ENCODE data around the gene PREPL.

PREPL gene

GRCh38 chr2:44290261-44290660, 71.0 kb downstream of the PREPL start:
- H3K36me3 ChIP-seq (ENCODE audit: control insufficient read depth in 2 of 2, insufficient read depth in 1 of 2, low read length in 2 of 2) = no peaks in the 10 kb centered on the region
- H3K4me1 ChIP-seq (ENCODE audit: control insufficient read depth, insufficient read depth, low read length) = peaks cover 7% of the 10 kb centered on the region; the same call in 1 of the 2 replicates
- H3K9me3 ChIP-seq (ENCODE audit: control insufficient read depth, insufficient read depth, low read depth, low read length) = no peaks in the 10 kb centered on the region
- H3K4me3 ChIP-seq (ENCODE audit: low read depth, low read length) = no peak overlapping the region
- CTCF ChIA-PET = interaction anchor here (0.6 to 3.6 kb wide), 4 partner anchors 46 to 425 kb away, joined by 3 to 45 read pairs (median 5); no protein-coding TSS in a partner anchor
- POLR2A ChIA-PET = no interaction called here
- TF ChIP-seq ZXDB (tag by site-specific recombination; IDR thresholded peaks at IDR 0.05) = no peak
- no peak for TF ChIP-seq ZNF510 (tag by site-specific recombination; IDR thresholded peaks at IDR 0.05; ENCODE audit: insufficient replicate concordance)
- no peak for TF ChIP-seq ZNF692 (tag by site-specific recombination; IDR thresholded peaks at IDR 0.05)
- no peak for TF ChIP-seq ZNF549 (tag by site-specific recombination; IDR thresholded peaks at IDR 0.05)
- no peak for TF ChIP-seq ZNF501 (tag by site-specific recombination; IDR thresholded peaks at IDR 0.05)
- TF ChIP-seq, protein P1, sequence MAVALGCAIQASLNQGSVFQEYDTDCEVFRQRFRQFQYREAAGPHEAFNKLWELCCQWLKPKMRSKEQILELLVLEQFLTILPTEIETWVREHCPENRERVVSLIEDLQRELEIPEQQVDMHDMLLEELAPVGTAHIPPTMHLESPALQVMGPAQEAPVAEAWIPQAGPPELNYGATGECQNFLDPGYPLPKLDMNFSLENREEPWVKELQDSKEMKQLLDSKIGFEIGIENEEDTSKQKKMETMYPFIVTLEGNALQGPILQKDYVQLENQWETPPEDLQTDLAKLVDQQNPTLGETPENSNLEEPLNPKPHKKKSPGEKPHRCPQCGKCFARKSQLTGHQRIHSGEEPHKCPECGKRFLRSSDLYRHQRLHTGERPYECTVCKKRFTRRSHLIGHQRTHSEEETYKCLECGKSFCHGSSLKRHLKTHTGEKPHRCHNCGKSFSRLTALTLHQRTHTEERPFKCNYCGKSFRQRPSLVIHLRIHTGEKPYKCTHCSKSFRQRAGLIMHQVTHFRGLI (tag by site-specific recombination; IDR thresholded peaks at IDR 0.05) = no peak
- no peak for TF ChIP-seq ZNF629 (tag by site-specific recombination; IDR thresholded peaks at IDR 0.05)
- no peak for TF ChIP-seq ZNF426 (tag by site-specific recombination; IDR thresholded peaks at IDR 0.05)
- no peak for TF ChIP-seq ZNF121 (tag by site-specific recombination; IDR thresholded peaks at IDR 0.05)
- no peak for TF ChIP-seq ZNF585B (tag by site-specific recombination; IDR thresholded peaks at IDR 0.05)
- TF ChIP-seq, protein P2, sequence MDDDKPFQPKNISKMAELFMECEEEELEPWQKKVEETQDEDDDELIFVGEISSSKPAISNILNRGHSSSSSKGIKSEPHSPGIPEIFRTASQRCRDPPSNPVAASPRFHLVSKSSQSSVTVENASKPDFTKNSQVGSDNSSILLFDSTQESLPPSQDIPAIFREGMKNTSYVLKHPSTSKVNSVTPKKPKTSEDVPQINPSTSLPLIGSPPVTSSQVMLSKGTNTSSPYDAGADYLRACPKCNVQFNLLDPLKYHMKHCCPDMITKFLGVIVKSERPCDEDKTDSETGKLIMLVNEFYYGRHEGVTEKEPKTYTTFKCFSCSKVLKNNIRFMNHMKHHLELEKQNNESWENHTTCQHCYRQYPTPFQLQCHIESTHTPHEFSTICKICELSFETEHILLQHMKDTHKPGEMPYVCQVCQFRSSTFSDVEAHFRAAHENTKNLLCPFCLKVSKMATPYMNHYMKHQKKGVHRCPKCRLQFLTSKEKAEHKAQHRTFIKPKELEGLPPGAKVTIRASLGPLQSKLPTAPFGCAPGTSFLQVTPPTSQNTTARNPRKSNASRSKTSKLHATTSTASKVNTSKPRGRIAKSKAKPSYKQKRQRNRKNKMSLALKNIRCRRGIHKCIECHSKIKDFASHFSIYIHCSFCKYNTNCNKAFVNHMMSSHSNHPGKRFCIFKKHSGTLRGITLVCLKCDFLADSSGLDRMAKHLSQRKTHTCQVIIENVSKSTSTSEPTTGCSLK (tag by site-specific recombination; IDR thresholded peaks at IDR 0.05) = no peak
- no peak for TF ChIP-seq ZNF423 (tag by site-specific recombination; IDR thresholded peaks at IDR 0.05)
- no peak for TF ChIP-seq ZNF112 (tag by site-specific recombination; IDR thresholded peaks at IDR 0.05)
- TF ChIP-seq ZNF184 (tag by site-specific recombination; IDR thresholded peaks at IDR 0.05) = no peak
- TF ChIP-seq ZNF560 (tag by site-specific recombination; IDR thresholded peaks at IDR 0.05; ENCODE audit: borderline replicate concordance) = no peak
- no peak for TF ChIP-seq GLI4 (tag by site-specific recombination; IDR thresholded peaks at IDR 0.05)
- no peak overlapping the region for H3K27ac ChIP-seq (ENCODE audit: extremely low read depth, low read depth, low read length)

GRCh38 chr2:44286884-44287638, 74.2 kb downstream of the PREPL start:
- Histone ChIP-seq H3K27ac (ENCODE audit: extremely low read depth, low read depth, low read length) (no peak overlapping the region), H3K9me3 (ENCODE audit: control insufficient read depth, insufficient read depth, low read depth, low read length) (no peaks in the 10 kb centered on the region), H3K4me1 (ENCODE audit: control insufficient read depth, insufficient read depth, low read length) (peaks cover 7% of the 10 kb centered on the region; the same call in 1 of the 2 replicates), H3K4me3 (ENCODE audit: low read depth, low read length) (no peak overlapping the region), H3K36me3 (ENCODE audit: control insufficient read depth in 2 of 2, insufficient read depth in 1 of 2, low read length in 2 of 2) (no peaks in the 10 kb centered on the region)
- CTCF ChIA-PET = interaction anchor here (1.4 kb wide), 1 partner anchor 668 kb away, joined by 3 read pairs; no protein-coding TSS in a partner anchor
- POLR2A ChIA-PET = no interaction called here
- TF ChIP-seq, protein P3, sequence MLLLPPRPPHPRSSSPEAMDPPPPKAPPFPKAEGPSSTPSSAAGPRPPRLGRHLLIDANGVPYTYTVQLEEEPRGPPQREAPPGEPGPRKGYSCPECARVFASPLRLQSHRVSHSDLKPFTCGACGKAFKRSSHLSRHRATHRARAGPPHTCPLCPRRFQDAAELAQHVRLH (tag by site-specific recombination; IDR thresholded peaks at IDR 0.05) = no peak
- TF ChIP-seq ZNF596 (tag by site-specific recombination; IDR thresholded peaks at IDR 0.05) = no peak
- no peak for TF ChIP-seq ZNF292 (tag by site-specific recombination; IDR thresholded peaks at IDR 0.05; ENCODE audit: borderline replicate concordance, low read depth)
- TF ChIP-seq ZFP69B (tag by site-specific recombination; IDR thresholded peaks at IDR 0.05) = no peak
- TF ChIP-seq ZNF24 (tag by site-specific recombination; IDR thresholded peaks at IDR 0.05) = no peak
- TF ChIP-seq ZBTB11 (tag by site-specific recombination; conservative IDR thresholded peaks at IDR 0.05; ENCODE audit: low read depth) = no peak
- TF ChIP-seq GFI1B (tag by site-specific recombination; IDR thresholded peaks at IDR 0.05) = no peak
